MCF 10A (cell line): ENCODE data around the gene TMEM204. TPM values are rescaled to one million over a fixed set of nuclear protein-coding genes. Genes with fewer than 3 reads are reported as not detected.

ENCODE experiments used
- BruUV-seq: library from RNA; stranded (reverse); fragments of 400-500 nt; replicated peaks from 2 replicates; lab custom pipeline; 2021; lab: Mats Ljungman, UMichigan
- CTCF ChIA-PET: fragments of 300-600 bp; sonication (Branson Sonifier 250); formaldehyde crosslinking; extraction: SDS; loops from one replicate; lab custom pipeline; 2021; ENCODE audit warnings: antibody characterized with exemption, inconsistent platforms; lab: Yijun Ruan, JAX
- POLR2A ChIA-PET: fragments of 300-600, 350-650 bp; sonication (Branson Sonifier 250); formaldehyde crosslinking; extraction: SDS; loops from one replicate; lab custom pipeline; 2020; ENCODE audit warnings: antibody characterized with exemption, inconsistent platforms; lab: Yijun Ruan, JAX
- DNase-seq: peaks from one replicate; pipeline ENCODE4 v3.0.0-alpha.2; 2018; ENCODE audit not compliant: unreplicated experiment
- H3K27ac Mint-ChIP-seq: one replicate; pipeline ENCODE4 v1.8.0; 2022; ENCODE audit warnings: mild to moderate bottlenecking, low read depth, mixed read lengths; ENCODE audit not compliant: unreplicated experiment
- H3K27me3 Mint-ChIP-seq: one replicate; pipeline ENCODE4 v1.8.0; 2022; ENCODE audit warnings: mixed read lengths; ENCODE audit not compliant: insufficient read depth, unreplicated experiment
- H3K36me3 Mint-ChIP-seq: one replicate; pipeline ENCODE4 v1.8.0; 2022; ENCODE audit warnings: mild to moderate bottlenecking, moderate library complexity, mixed read lengths; ENCODE audit not compliant: insufficient read depth, unreplicated experiment
- H3K4me1 Mint-ChIP-seq: one replicate; pipeline ENCODE4 v1.8.0; 2022; ENCODE audit warnings: mixed read lengths; ENCODE audit not compliant: insufficient read depth, unreplicated experiment
- H3K4me3 Mint-ChIP-seq: one replicate; pipeline ENCODE4 v1.8.0; 2022; ENCODE audit warnings: mild to moderate bottlenecking, moderate library complexity, mixed read lengths; ENCODE audit not compliant: unreplicated experiment
- H3K9me3 Mint-ChIP-seq: one replicate; pipeline ENCODE4 v1.8.0; 2022; ENCODE audit warnings: mixed read lengths; ENCODE audit not compliant: unreplicated experiment
- intact Hi-C: fragments of 100-400 bp; cut with micrococcal nuclease; formaldehyde crosslinking; loops from 2 replicates; pipeline ENCODE4 v1.14.1; 2022
- total RNA-seq: library from RNA; stranded (reverse); gene quantifications from 2 replicates; pipeline ENCODE4 v1.2.3, GENCODE V29; 2022
- TF ChIP-seq, protein P1 (sequence below): fragments of 200-600 bp; IDR thresholded peaks from one replicate; pipeline ENCODE4 v1.8.0; 2022; ENCODE audit warnings: antibody characterized with exemption, mild to moderate bottlenecking; ENCODE audit not compliant: unreplicated experiment

The TMEM204 gene
- total RNA-seq, 1 experiment from 2014 or later: not detected

DNA sequence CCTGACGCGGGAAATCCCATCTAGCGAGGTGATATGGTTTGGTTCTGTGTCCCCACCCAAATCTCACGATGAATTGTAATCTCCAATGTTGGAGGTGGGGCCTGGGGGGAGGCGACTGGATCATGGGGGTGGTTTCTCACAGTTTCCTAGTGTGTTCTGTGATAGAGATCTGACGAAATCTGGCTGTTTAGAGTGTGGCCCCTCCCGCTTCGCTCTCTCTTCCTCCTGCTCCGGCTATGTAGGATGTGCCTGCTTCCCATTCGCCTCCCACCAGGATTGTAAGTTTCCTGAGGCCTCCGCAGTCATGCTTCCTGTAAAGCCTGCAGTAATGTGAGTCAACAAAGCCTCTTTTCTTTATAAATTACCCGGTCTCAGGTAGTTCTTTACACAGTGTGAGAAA, 46.8 kb downstream of the TMEM204 start:
- Mint-ChIP-seq H3K4me1 (no peaks in the 10 kb centered on the region), H3K27me3 (no peaks in the 10 kb centered on the region), H3K4me3 (no peak overlapping the region), H3K27ac (no peak overlapping the region), H3K9me3 (no peaks in the 10 kb centered on the region), H3K36me3 (peaks cover 53% of the 10 kb centered on the region)
- DNase-seq: no peak
- ChIA-PET POLR2A (no interaction called here), CTCF (no interaction called here)
- no TSS peak for BruUV-seq
- intact Hi-C loops: no loop called here
- TF ChIP-seq, protein P1, sequence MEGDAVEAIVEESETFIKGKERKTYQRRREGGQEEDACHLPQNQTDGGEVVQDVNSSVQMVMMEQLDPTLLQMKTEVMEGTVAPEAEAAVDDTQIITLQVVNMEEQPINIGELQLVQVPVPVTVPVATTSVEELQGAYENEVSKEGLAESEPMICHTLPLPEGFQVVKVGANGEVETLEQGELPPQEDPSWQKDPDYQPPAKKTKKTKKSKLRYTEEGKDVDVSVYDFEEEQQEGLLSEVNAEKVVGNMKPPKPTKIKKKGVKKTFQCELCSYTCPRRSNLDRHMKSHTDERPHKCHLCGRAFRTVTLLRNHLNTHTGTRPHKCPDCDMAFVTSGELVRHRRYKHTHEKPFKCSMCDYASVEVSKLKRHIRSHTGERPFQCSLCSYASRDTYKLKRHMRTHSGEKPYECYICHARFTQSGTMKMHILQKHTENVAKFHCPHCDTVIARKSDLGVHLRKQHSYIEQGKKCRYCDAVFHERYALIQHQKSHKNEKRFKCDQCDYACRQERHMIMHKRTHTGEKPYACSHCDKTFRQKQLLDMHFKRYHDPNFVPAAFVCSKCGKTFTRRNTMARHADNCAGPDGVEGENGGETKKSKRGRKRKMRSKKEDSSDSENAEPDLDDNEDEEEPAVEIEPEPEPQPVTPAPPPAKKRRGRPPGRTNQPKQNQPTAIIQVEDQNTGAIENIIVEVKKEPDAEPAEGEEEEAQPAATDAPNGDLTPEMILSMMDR: no peak

DNA sequence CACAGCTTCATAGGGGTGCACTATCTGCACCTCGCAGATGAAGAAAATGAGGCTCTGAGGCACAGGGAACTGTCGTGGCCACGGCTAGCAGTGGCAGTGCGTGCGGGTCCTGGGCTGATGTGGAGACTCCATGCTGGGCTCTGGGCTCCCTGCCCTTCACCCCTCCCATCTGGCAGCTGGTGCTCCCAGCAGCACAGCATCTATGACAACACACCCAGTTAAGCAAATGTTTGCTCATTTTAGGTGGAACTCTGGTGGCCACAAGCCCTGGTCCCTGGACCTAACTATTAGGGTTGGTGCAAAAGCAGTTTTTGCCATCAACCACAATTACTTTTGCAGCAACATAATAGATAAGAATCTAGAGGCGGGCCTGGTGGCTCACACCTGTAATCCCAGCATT, 47.5 kb downstream of the TMEM204 start:
- intact Hi-C loops: no loop called here
- Mint-ChIP-seq H3K4me1 (no peaks in the 10 kb centered on the region), H3K27me3 (no peaks in the 10 kb centered on the region), H3K36me3 (peaks cover 60% of the 10 kb centered on the region), H3K9me3 (no peaks in the 10 kb centered on the region), H3K4me3 (no peak overlapping the region), H3K27ac (no peak overlapping the region)
- ChIA-PET CTCF (no interaction called here), POLR2A (no interaction called here)
- TF ChIP-seq, protein P1: no peak
- no peak for DNase-seq
- no TSS peak for BruUV-seq

DNA sequence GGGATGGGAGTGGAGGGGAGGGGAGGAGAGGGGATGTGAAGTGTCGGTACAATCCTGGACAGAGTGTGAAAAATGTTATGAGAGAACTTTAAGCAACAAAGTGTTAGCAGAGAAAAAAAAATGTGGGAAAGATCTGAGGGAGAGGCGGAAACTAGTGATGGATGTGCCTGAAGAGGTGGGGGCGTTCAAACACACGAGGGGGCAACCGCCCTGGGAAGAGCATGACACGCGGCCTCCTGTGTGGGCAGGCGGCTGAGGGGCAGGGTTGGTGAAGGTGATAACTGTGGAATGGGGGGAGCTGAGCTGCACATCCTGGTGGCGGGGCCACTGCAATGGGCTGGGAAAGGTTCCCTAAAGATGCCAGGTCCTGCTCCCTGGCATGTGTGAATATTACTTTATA, 48.3 kb downstream of the TMEM204 start:
- Mint-ChIP-seq H3K27ac (no peak overlapping the region), H3K27me3 (no peaks in the 10 kb centered on the region), H3K4me1 (no peaks in the 10 kb centered on the region), H3K36me3 (peaks cover 64% of the 10 kb centered on the region), H3K9me3 (no peaks in the 10 kb centered on the region), H3K4me3 (no peak overlapping the region)
- no TSS peak for BruUV-seq
- CTCF ChIA-PET: no interaction called here
- DNase-seq: no peak
- intact Hi-C loops: no loop called here
- POLR2A ChIA-PET: no interaction called here
- TF ChIP-seq, protein P1: no peak

DNA sequence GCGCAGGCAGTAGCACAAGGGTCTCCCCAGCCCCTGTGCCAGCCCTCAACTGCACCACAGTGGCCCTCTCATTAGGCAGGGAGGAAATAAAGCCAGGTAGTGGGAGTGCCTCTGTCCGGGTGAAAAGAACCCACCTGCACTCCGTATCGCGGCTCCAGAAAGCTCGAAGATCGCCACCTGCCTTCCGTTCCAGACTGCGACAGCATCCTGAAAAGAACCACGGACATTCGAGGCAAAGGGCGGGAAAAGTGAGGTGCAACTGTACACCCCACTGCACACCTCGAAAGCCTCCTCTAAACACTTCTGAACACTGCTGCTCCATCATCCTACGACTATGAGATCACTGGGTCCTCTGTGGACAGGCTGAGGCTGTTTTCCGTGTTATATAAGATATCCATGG, 49.7 kb downstream of the TMEM204 start:
- H3K4me1 Mint-ChIP-seq: no peaks in the 10 kb centered on the region
- ChIA-PET CTCF (no interaction called here), POLR2A (no interaction called here)
- no peak for DNase-seq
- BruUV-seq: no TSS peak
- intact Hi-C loops: no loop called here
- H3K9me3 Mint-ChIP-seq: no peaks in the 10 kb centered on the region
- H3K27ac Mint-ChIP-seq: no peak overlapping the region
- peaks cover 65% of the 10 kb centered on the region for H3K36me3 Mint-ChIP-seq
- TF ChIP-seq, protein P1: no peak
- H3K4me3 Mint-ChIP-seq: no peak overlapping the region
- H3K27me3 Mint-ChIP-seq: no peaks in the 10 kb centered on the region
